ENCODE data around the gene UBE2U.

Gene UBE2U

GRCh38 chr1:64187646-64188045 lies 15.8 kb upstream of the UBE2U start:
- Histone ChIP-seq H3K27ac (ENCODE audit: low read depth, low read length) (no peak overlapping the region), H3K4me1 (ENCODE audit: control insufficient read depth, low read length) (no peaks in the 10 kb centered on the region; the same call in 1 of the 2 replicates), H3K36me3 (ENCODE audit: control insufficient read depth, low read length) (no peaks in the 10 kb centered on the region), H3K79me2 (ENCODE audit: control insufficient read depth, low read length) (no peaks in the 10 kb centered on the region), H3K9me2 (replicated peaks; ENCODE audit: control insufficient read depth, low read length) (no peaks in the 10 kb centered on the region), H3K4me3 (ENCODE audit: low read length) (no peak overlapping the region), H3F3A (ENCODE audit: control insufficient read depth, insufficient read depth) (no peaks in the 10 kb centered on the region), H3K4me2 (ENCODE audit: low read length) (no peak overlapping the region), H3K27me3 (ENCODE audit: control insufficient read depth, low read length) (no peaks in the 10 kb centered on the region), H4K20me1 (ENCODE audit: control insufficient read depth, insufficient read depth, low read depth, low read length) (no peaks in the 10 kb centered on the region), H3K9me3 (ENCODE audit: control insufficient read depth, insufficient read depth, low read length) (no peaks in the 10 kb centered on the region)
- TF ChIP-seq EZH2phosphoT487 (IDR thresholded peaks at IDR 0.05; ENCODE audit: borderline replicate concordance, low read length) (no peak), CTCF (IDR thresholded peaks at IDR 0.05; ENCODE audit: low read depth, low read length, poor library complexity, severe bottlenecking) (no peak)

- Histone ChIP-seq H3K4me3 (ENCODE audit: low read length) (no peak overlapping the region), H3K4me2 (ENCODE audit: low read length) (no peak overlapping the region), H3K27me3 (ENCODE audit: control insufficient read depth, low read length) (peaks cover 2% of the 10 kb centered on the region; the same call in 1 of the 2 replicates), H3K9me2 (replicated peaks; ENCODE audit: control insufficient read depth, low read length) (no peaks in the 10 kb centered on the region), H3F3A (ENCODE audit: control insufficient read depth, insufficient read depth) (no peaks in the 10 kb centered on the region), H3K79me2 (ENCODE audit: control insufficient read depth, low read length) (no peaks in the 10 kb centered on the region), H3K4me1 (ENCODE audit: control insufficient read depth, low read length) (no peaks in the 10 kb centered on the region), H4K20me1 (ENCODE audit: control insufficient read depth, insufficient read depth, low read depth, low read length) (no peaks in the 10 kb centered on the region), H3K36me3 (ENCODE audit: control insufficient read depth, low read length) (no peaks in the 10 kb centered on the region), H3K9me3 (ENCODE audit: control insufficient read depth, insufficient read depth, low read length) (no peaks in the 10 kb centered on the region), H3K27ac (ENCODE audit: low read depth, low read length) (no peak overlapping the region)
- no peak for TF ChIP-seq EZH2phosphoT487 (IDR thresholded peaks at IDR 0.05; ENCODE audit: borderline replicate concordance, low read length)
- TF ChIP-seq CTCF (IDR thresholded peaks at IDR 0.05; ENCODE audit: low read depth, low read length, poor library complexity, severe bottlenecking): no peak
Measured at GRCh38 chr1:64192290-64192689, 11.1 kb upstream of the UBE2U start.

DNA sequence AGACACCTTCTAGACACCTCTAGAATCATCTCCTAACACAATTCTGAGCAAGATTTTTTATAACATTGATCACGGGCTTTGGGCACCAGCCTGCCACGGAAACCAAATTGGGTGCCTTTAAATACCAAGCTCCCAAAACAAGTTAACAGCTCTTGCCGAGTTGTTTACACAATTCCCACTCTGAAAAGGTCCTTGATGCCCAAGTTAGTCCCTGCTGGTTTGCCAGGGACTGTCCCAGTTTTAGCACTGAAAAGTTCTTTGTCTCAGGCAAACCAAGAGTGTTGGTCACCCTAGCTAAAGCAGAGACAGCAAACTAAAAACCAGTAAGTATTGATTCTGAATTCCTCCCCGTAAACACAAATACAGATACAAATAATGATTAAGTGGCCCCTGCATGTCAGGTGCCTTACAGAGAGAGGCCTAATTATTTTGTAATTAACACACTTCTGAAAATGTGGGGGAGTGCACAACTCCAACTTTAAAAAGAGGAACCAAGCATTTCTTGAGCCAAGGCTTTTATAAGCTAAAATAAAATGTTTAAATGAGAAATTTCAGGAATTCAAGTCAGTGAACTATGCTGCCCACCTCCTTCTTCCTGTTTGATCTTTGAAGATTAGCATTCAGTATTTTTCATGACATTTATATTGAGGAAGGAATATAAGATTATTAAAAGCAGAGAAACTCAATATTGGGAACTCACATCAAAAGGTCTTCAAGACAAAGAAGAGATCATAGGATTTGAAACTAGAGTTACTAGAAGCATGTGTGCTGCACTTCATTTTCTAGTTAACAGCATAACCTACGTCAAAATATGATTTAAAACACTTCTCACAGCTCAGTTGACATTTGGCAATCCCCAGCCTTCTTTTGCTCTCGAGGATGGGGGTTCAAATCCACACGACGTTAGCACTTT lies 9.0 kb upstream of the UBE2U start:
- no peaks in the 10 kb centered on the region for H4K20me1 ChIP-seq (ENCODE audit: control insufficient read depth, insufficient read depth, low read depth, low read length)
- no peak overlapping the region for H3K4me2 ChIP-seq (ENCODE audit: low read length)
- no peak overlapping the region for H3K4me3 ChIP-seq (ENCODE audit: low read length)
- TF ChIP-seq EZH2phosphoT487 (IDR thresholded peaks at IDR 0.05; ENCODE audit: borderline replicate concordance, low read length): no peak
- no peak for TF ChIP-seq CTCF (IDR thresholded peaks at IDR 0.05; ENCODE audit: low read depth, low read length, poor library complexity, severe bottlenecking)
- H3K36me3 ChIP-seq (ENCODE audit: control insufficient read depth, low read length): no peaks in the 10 kb centered on the region
- no peaks in the 10 kb centered on the region for H3K79me2 ChIP-seq (ENCODE audit: control insufficient read depth, low read length)
- no peaks in the 10 kb centered on the region for H3K9me2 ChIP-seq (replicated peaks; ENCODE audit: control insufficient read depth, low read length)
- no peaks in the 10 kb centered on the region for H3F3A ChIP-seq (ENCODE audit: control insufficient read depth, insufficient read depth)
- no peaks in the 10 kb centered on the region for H3K4me1 ChIP-seq (ENCODE audit: control insufficient read depth, low read length)
- peaks cover 2% of the 10 kb centered on the region; the same call in 1 of the 2 replicates for H3K27me3 ChIP-seq (ENCODE audit: control insufficient read depth, low read length)
- no peaks in the 10 kb centered on the region for H3K9me3 ChIP-seq (ENCODE audit: control insufficient read depth, insufficient read depth, low read length)
- no peak overlapping the region for H3K27ac ChIP-seq (ENCODE audit: low read depth, low read length)
